HG03442 (cell line): ENCODE results near the gene KHK.

ENCODE experiments used
- ATAC-seq: cut with Tn5 transposase; IDR thresholded peaks from one replicate; pipeline ENCODE4 v1.9.1; 2021; ENCODE audit warnings: mild to moderate bottlenecking, moderate library complexity; ENCODE audit not compliant: unreplicated experiment

The KHK gene

DNA sequence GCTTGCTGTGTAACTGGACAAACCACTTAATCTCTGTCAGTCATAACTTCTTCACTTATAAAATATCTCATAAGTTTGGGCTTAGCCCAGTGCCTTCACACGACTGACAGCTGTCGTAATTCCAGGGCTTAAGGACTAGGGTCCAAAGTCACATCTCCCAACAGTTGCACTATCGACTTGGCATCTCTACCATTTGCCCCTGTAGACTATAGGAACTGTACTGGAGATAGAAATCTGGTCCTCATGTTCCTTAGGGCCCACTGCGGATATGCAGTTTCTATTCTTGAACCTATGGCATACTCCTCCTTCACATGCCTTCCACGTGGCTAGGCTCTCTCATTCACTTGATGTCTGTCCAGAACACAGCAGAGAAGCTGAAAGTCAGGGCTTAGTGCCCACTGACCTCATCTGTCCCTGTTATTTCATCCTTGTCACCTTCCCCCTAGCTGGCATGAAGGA, 39.7 kb downstream of the KHK start:
- ATAC-seq: no peak

DNA sequence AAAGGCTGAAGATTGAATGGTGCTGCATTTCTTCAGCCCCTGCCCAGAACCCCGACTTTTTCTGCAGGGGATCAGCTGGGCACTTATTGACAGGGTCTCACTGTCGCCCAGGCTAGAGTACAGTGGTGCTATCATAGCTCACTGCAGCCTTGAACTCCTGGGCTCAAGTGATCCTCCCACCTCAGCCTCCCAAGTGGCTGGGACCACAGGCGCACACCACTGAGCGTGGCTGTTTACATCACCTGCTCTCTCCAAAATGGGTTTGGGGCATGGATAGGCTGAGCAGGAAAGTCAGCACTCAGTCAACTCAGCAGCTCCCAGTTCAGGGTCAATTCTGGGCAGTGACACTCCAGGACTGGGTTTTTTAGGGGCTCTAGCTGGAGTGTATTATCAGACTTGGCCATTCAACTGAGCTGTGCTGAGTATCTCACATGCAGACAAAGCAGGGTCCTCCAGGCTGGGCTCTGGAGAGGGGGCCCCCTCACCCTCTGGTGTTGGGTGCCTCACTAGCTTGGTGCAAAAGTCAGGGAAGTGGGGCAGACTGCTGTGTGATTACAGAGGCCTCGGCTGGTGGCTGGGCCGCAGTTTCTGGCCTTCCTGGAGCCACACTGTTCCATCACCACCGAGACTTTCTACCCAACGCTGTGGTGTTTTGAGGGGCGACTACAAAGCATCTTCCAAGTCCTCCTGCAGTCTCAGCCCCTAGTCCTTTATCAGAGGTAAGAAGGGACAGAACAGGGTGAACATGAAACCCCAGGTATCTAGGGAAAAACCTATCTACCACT, 41.5 kb downstream of the KHK start:
- ATAC-seq: no peak

DNA sequence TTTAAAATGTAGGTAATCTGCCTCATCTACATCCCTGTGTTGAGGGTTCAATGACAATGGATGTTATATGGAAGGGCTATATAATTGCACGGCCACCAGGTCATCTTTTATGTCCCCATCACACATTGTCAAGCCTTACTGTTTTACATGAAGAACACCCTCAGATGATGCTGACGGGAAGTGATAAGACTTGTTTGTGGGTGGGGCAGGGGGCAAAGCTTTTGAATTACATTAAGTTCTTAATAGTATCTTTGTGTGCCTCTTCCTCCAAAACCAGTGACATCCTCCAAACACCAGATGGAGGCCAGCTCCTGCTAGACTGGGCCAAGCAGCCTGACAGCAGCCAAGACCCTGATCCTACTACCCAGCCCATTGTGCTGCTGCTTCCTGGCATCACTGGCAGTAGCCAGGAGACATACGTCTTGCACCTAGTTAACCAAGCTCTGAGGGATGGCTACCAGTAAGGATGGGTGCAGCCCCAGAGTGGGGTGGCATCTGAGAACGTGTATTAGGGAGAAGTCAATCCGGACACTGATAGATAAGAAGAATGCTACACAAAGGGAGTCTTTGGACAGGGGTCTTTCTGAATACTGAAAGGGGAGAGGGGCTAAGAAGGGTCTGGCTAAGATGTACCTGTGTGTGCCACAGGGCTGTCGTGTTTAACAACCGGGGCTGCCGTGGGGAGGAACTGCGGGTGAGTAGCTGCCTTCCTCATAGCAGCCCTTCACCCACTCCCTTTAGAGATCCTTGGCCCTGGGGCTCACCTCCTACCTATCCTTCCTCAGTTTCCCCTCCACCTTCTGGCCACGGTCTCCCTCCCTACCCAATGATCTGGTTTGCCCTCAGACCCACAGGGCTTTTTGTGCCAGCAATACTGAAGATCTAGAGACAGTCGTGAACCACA, 42.3 kb downstream of the KHK start:
- ATAC-seq: no peak

DNA sequence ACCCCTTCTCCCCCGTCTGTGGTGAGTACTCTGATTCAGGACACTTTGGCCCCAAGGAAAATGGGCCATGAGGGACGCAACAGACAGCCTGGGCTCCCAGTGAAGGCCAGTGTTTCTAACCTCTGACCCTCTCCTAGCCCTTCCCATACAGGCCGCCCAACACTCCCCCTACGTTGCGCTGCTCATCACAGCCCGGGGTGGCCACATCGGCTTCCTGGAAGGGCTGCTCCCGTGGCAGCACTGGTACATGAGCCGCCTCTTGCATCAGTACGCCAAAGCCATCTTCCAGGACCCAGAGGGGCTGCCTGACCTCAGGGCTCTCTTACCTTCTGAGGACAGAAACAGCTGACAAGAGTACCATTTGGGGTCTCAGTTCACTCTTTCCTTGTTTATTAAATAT, 43.8 kb downstream of the KHK start:
- ATAC-seq: no peak

DNA sequence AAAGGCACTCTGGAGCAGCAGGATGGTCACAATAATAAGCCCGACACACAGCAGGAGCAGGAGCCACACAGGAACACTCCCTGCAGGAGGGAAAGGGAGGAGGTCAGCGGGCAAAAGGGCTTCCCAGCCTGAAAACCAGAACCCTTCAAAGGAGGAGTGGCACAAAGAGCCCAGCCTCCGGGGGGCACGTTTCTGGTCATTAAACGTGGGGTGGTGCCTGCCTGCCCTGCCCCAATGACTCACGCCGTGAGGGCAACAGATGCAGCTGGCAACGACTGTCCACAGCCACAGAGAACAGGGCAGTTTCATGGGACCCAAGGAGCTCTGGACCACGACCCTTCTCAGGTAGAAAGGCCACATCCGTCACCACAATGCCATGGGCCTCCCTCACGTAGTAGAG, 44.9 kb downstream of the KHK start:
- no peak for ATAC-seq

DNA sequence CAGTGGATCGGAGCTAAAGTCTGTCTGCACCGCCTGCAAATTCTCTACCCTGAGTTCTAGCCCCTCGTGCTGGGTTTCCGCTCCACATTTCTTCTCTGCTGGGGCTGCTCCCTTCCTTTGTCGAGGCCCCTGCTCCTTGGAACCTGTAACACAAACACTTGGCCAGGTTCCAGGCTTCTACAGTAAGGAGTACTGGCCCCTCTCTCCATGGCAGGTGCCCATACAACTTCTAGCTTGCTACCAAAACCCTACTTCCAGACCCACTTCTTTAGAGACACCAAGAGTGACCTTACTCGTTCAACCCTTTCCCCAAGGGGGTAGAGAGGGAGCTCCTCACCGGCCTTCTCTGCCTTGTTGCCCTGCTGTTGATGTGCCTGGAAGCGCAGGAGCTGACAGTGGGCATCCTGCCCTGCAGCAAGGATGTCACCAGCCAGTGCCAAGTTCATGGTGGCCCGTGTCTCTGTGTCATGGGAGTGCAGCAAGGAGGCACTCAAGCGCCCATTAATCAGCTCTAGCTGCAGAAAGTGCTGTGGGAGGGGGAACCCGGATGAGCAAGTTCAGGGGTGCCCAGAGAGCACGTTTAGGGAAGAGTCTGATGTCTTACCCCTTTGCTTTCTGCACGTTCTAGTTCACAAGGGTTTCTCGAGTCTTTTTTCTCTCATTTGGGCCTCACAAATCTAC, 46.8 kb downstream of the KHK start:
- no peak for ATAC-seq

DNA sequence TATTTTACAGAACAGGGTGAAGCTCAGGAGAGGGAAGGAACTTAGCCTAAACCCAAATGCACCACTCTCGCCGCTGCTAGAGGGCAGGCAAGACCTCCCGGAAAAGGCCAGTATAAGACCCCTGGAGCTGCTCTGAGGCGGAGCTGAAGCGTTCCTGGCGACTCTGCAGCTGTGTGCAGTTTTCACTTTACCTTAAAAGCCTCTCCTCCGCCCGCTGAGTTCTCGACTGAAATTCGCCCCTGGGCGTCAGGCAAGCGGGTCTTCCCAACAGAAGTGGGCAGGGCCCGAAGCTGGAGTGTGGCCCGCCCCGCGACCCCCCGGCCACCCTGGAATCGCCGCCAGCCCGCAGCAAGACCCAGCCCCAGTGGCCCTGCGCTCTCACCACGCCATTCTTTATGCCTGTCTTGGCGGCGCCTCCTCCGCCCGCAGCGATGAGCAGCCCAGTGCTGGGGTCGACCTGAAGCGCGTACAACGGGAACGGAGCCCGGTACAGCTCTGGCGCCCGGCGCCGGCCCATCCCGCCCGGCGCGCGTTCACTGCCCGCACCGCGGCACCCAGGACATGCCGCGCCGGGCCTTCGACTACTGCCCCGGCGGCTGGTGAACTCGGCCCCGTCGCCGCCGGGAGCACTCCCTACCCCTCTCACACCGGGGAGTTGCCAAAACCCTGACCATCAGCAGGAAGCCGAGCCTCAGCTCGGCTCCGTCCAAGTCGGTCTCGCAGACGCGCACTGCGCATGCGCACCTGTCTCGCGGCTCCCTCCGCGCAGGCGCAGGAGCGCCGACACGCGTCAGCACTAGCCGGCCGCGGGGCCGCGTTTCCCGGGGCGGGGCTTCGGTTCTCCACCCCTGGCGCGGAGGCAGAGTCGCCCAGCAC, 47.6 kb downstream of the KHK start, which contains the start of gene PREB:
Gene PREB, minus strand, starts transcription at position 732 of the 876 bp plus-strand sequence. Its CDS starts 215 bp downstream, at position 517.
- ATAC-seq: peak; percentile 82

DNA sequence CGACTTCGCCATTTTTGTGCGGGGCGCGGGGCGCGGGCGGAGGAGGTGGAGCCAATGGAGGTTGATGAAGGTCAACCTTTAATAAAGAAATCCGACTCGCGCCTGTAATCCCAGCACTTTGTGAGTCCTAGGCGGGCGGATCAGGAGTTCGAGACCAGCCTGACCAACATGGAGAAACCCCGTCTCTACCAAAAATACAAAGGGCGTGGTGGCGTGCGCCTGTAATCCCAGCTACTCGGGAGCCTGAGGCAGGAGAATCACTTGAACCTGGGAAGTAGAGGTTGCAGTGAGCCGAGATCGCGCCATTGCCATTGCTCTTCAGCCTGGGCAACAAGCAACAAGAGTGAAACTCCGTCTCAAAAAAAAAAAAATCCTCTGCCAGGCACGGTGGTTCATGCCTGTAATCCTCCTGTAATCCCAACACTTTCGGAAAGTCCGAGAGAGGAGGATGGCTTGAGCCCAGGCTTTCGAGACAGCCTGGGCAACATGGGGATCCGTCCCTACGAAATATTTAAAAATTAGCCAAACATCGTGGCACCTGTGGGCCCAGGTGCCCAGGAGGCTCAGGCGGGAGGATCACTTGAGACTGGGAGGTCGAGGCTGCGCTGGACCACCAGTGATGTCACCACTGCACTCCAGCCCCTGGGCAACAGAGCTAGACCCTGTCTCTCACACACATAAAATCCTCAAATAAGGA, 48.4 kb downstream of the KHK start:
- ATAC-seq: no peak

DNA sequence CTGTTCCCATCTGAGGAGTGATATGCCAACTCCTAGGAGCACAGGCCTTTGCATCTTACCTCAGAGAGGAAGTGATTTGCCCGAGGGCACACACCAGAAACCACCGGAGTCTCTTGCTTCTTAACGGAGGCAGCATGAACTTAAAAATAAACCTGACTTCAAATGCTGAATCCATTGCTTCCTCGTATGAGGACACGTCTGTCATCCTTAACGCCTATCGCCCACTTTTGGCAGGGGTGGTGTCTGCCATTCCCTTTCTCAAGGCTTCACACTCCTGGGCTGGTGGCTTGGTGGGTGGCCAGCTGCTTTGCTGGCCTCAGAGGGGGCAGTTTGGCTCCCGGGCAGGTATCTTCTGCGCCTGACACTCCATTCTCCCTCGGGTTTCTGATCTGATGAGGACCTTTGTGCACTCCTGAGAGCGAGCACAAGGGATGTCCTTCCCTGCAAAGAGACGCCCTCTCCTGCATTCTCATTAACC, 48.9 kb downstream of the KHK start:
- no peak for ATAC-seq

DNA sequence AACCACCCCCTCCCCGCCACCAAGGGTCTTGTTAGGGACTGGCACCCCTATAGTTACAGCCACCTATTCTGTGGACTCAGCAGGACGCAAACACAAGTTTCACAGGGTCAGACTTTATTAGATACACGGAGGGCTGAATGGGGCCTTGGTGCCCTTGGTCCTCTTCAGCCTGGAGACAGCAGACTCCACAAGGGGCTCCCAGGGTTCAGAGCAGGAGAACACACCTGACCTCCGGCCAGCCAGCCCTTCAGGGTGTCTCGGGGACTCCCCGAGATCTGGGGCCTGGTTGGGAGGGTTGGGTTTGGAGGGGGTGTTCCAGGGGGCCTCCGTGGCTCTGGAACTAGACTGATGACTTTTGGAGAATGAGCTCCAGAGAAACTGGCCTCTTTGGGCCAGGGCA, 50.2 kb downstream of the KHK start:
- no peak for ATAC-seq

DNA sequence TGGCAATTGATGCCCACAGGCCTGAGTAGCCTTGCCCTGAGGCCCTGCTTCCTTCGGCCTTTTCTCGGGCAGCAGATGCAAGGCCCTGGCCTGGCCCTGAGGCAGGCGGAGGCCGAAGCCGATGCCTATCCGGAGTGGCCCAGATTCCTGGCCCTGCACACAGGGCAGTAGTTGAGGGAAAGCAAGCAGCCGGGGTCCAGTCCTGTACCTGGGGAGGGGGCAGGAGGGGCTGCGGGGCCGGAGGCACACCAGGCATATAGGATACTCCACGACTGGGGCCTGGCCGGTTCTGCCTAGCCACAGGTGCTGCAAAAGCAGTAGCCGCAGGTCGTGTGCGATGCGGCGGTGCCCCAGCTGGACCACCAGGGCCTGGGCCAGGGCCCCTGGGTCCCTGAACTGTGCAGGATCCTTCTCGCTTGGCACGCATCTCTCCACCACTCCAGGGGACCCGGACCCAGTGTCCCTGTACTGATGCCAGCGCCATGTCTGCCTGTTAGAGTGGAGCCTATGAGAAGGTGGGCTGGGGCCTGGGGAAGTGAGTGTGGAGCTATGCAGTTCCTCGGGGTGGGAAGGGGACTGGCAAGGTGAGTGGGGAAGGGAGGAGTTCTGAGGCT, 50.9 kb downstream of the KHK start:
- no peak for ATAC-seq

DNA sequence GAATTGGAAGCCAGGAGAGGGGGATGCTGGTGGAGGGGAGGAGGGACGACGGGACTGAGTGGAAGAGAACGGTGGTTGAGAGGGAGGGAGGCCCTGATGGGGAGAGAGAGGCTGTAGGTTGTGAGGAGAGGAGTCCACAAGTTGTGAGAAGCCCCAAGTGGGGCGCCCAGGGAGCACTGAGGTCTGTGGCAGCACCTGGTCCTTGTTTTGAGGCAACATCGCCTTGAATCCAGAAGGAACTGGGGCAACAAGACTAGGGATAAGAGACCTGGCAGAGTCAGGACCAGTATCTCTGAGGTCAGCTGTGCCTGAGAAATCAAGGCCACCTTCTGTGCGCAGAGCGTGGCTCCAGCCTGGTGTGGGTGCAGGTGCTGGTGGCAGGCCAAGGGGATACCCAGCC, 51.5 kb downstream of the KHK start:
- ATAC-seq: no peak

DNA sequence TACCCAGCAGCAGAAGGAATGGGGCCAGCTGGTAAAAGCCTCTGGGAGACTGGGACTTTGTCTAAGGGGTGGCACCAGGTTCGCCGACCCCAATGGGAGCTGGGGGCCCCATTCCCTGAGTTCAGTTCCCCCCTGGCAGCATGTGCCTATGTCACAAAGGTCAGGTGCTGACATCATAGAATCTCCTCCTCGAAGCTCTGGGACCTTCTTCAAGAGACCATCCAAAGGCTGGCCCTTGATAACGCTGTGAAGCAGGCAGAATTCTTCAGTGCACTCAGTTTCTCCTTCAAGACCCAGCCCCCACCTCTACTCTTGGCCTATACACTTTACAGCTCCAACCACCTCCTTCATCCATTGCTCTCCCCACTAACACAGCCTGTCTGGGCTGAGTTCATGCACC, 52.7 kb downstream of the KHK start, which contains the start of gene PRR30:
Gene PRR30, minus strand, starts transcription at position 101 of the 400 bp plus-strand sequence. CDS start 1,081 bp downstream, outside the sequence.
- no peak for ATAC-seq

DNA sequence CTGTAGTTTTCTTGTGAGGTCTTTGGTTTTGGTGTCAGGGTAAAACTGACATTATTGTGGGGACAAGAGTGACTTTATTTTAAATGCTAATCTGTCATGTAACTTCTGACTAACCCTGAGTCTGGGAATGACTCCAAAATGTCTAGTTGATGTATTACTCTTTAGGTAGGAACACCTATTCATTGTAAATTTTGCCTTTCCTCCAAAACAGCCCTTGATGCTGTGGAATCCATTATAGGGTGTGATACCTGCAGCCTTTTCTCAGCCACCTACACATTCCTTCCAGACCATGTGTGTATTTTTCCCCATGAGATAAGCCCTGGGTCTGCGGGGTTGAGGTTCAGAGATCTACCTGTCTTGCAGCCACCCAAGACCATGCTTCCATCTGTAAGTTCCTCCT, 56.7 kb downstream of the KHK start:
- ATAC-seq: no peak

DNA sequence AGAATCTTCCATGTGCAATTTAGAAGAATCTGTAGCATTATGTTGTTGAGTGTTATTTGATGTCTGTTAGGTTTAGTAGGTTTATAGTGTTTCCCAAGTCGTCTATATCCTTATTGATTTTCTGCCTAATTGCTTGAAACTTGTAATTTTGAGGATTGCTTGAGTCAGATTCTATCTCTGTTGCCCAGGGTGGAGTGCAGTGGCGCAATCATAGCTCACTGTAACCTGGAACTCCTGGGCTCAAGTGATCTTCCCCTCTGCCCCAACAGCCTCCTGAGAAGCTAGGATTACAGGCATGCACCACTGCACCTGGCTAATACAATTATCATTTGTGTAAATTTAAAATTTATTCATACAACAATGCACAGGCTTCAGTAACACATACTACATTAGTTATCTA, 59.1 kb downstream of the KHK start:
- ATAC-seq: no peak

DNA sequence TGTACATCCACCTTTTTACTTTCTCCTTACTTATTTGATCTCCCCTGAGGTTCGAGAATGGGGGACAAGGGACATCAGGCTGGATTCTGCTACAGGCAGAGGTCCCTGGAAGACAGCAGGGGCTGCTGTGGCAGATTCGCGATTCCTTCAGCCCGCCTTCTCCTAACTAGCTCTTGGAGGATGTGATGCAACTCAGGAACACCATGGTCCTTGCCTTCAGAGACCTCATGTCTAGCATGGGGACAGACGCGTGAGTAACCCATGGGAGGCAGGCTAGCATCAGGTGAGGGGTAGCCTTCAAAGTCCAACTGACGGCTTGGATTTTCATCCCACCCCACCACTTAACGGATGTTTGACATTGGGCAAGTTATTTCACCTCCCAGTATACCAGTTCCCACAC, 61.4 kb downstream of the KHK start:
- ATAC-seq: no peak

DNA sequence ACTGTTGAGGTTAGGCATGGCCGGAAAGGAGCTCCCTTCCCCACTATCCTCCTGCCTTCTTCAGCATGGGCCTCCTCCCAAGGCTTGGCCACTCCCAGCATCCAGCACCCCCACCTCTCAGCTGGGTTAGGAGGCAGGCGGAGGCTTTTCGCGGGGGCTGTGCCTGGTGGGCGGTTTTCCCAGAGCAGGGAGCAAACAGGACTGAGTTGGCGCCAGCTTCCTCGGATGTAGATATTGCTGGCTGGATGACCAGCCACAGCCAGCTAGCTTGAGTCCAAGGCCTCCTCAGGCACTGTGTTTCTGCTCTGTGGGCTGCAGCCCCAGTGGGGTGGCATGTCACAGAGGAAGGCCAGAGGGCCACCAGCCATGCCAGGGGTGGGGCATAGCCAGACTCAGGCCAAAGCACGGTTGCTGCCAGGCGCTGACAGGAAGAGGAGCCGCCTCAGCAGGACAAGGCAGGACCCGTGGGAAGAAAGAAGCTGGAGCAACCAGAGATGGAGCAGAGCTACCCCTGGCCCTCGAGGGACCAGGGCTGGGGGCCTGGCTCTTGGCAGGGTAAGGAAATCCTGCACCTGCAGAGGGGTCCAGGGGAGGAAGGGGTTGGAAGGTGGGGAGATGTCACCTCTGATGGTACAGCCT, 62.3 kb downstream of the KHK start, which contains the start of gene TCF23:
Gene TCF23, plus strand, starts transcription at position 204 of the 639 bp plus-strand sequence. Its CDS starts 130 bp downstream, at position 334.
- no peak for ATAC-seq
